ENCODE data around the gene POLR3H.
A peak's percentile ranks its signal among the peaks of the same experiment; 100 is the strongest.
"Not testable (repeated sequence)": the region's sequence is repeated elsewhere in the genome, so short reads cannot be mapped to it uniquely, and the experiment has no call there.

The POLR3H gene, protein sequence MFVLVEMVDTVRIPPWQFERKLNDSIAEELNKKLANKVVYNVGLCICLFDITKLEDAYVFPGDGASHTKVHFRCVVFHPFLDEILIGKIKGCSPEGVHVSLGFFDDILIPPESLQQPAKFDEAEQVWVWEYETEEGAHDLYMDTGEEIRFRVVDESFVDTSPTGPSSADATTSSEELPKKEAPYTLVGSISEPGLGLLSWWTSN

DNA sequence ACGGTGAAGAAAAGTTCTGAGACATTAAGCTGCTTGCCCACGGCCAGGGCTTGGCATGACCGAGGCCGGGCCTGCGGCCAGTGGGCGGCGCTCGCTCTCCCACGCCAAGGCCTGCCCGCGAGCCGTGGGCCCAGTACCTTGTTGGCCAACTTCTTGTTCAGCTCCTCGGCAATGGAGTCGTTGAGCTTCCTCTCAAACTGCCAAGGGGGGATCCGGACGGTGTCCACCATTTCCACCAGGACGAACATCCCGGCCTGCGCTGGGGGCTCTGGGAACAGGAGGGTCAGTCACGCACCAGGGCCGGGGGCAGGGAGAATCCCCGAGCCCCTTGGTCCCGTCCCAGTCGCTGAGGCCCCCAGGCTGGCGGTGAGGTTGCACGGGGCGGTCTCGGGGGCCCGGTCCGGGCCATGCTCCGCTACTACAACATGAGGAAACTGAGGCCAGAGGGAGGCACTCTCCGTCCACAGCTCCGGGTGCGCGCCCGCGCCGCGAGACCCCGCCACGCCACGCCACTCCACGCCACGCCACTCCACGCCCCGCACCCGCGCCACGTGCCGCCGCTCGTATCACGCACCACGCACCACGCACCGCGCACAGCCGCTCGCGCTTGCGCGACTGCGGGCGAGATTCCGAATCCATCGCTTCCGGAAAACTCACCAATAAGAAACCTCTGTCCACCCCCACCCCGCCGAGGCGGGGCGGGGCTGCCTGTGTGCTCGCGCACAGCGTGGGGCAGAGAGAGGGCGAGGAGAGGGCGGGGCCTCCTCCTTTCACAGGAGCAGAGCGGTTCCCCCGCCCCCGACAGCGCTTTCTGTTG is at the start of gene POLR3H:
Gene POLR3H (minus strand): TSS at position 617 of the 817 bp plus-strand sequence. CDS start 369 bp downstream, at position 248.
- peak; percentile 99 for DNase-seq (ENCODE audit: low spot score)
- TF ChIP-seq, protein P1, sequence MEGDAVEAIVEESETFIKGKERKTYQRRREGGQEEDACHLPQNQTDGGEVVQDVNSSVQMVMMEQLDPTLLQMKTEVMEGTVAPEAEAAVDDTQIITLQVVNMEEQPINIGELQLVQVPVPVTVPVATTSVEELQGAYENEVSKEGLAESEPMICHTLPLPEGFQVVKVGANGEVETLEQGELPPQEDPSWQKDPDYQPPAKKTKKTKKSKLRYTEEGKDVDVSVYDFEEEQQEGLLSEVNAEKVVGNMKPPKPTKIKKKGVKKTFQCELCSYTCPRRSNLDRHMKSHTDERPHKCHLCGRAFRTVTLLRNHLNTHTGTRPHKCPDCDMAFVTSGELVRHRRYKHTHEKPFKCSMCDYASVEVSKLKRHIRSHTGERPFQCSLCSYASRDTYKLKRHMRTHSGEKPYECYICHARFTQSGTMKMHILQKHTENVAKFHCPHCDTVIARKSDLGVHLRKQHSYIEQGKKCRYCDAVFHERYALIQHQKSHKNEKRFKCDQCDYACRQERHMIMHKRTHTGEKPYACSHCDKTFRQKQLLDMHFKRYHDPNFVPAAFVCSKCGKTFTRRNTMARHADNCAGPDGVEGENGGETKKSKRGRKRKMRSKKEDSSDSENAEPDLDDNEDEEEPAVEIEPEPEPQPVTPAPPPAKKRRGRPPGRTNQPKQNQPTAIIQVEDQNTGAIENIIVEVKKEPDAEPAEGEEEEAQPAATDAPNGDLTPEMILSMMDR (IDR thresholded peaks at IDR 0.05; ENCODE audit: borderline replicate concordance, control extremely low read depth, extremely low read depth, insufficient read depth, missing control alignments), result peak; percentile 87
- in situ Hi-C loops (cut with MboI; ENCODE audit: low sequenced_read_pairs, unreplicated experiment), result no loop called here

DNA sequence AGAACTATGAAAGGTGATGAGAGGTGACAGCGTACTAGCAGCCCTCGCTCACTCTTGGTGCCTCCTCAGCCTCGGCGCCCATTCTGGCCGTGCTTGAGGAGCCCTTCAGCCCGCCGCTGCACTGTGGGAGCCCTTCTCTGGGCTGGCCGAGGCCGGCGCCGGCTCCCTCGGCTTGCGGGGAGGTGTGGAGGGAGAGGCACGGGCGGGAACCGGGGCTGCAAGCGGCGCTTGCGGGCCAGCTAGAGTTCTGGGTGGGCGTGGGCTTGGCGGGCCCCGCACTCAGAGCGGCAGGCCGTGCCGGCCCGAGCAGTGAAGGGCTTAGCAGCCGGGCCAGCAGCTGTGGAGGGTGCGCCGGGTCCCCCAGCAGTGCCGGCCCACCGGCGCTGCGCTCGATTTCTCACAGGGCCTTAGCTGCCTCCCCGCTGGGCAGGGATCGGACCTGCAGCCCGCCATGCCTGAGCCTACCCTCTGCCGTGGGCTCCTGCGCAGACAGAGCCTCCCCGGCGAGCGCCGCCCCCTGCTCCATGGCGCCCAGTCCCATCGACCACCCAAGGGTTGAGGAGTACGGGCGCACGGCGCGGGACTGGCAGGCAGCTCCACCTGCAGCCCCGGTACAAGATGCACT is 49.2 kb upstream of the POLR3H start:
- in situ Hi-C loops (cut with MboI; ENCODE audit: low sequenced_read_pairs, unreplicated experiment); DNase-seq (ENCODE audit: low spot score): not testable (repeated sequence)

GRCh38 chr22:41589391-41590241 is 45.3 kb upstream of the POLR3H start, which contains the start of gene PMM1:
Gene PMM1, minus strand, starts transcription at chr22:41589840. Its CDS starts 35 bp downstream, at chr22:41589805.
- TF ChIP-seq, protein P1 (IDR thresholded peaks at IDR 0.05; ENCODE audit: borderline replicate concordance, control extremely low read depth, extremely low read depth, insufficient read depth, missing control alignments), result no peak
- in situ Hi-C loops (cut with MboI; ENCODE audit: low sequenced_read_pairs, unreplicated experiment), result no loop called here
- peak; percentile 100 for DNase-seq (ENCODE audit: low spot score)

DNA sequence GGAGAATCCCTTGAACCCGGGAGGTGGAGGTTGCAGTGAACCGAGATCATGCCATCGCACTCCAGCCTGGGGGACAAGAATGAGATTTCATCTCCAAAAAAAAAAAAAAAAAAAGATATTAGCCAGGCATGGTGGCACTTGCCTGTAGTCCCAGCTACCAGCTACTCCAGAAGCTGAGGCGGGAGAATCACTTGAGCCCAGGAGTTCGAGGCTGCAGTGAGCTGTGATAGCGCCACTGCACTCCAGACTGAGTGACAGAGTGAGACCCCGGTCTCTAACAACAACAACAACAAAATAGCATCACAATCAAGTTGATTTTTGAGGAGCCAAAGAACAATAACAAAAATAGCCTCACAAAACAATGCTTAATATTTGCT is 43.1 kb upstream of the POLR3H start:
- in situ Hi-C loops (cut with MboI; ENCODE audit: low sequenced_read_pairs, unreplicated experiment), result no loop called here
- TF ChIP-seq, protein P1 (IDR thresholded peaks at IDR 0.05; ENCODE audit: borderline replicate concordance, control extremely low read depth, extremely low read depth, insufficient read depth, missing control alignments), result no peak
- no peak for DNase-seq (ENCODE audit: low spot score)

DNA sequence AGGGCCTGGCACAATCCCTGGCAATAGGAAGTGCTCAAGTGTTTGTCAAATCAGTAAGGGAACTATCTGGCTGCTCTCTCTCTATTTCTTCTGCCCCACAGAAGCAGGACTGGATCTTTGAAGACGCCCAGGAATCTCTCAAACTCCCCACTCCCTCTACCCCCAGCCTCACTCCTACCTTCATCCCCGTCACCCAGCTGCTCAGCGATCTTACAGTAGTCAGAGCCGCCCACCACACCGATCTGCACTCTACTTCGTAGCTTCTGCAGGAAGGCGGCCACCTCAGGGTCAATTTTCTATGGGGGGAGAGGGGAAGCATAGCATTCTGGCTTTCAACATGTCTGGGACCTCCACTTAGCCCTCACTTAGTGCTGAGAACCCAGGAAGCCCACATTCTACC is 41.6 kb upstream of the POLR3H start:
- in situ Hi-C loops (cut with MboI; ENCODE audit: low sequenced_read_pairs, unreplicated experiment), result no loop called here
- DNase-seq (ENCODE audit: low spot score), result no peak
- TF ChIP-seq, protein P1 (IDR thresholded peaks at IDR 0.05; ENCODE audit: borderline replicate concordance, control extremely low read depth, extremely low read depth, insufficient read depth, missing control alignments), result no peak

DNA sequence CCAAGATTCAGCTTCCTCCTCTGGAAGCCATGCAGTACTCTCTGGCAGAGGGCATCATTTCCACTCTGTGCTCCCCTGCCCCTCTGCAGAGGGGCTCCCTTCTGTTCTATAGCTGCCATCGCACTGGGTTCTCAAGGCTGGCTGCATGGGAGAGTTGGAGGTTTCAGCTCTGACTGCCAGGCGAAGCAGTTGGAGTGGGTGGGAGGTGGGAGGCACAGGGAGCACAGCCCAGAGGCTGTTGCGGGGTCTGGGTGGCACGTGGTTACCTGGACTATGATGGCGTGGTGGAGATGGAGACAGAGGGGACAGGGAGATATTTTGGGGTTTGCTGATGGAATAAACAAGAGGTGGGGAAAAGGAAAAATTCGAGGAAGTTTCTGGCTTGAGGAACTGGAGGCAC is 40.6 kb upstream of the POLR3H start:
- TF ChIP-seq, protein P1 (IDR thresholded peaks at IDR 0.05; ENCODE audit: borderline replicate concordance, control extremely low read depth, extremely low read depth, insufficient read depth, missing control alignments), result no peak
- in situ Hi-C loops (cut with MboI; ENCODE audit: low sequenced_read_pairs, unreplicated experiment), result no loop called here

More for the DNA sequence above, 40.6 kb upstream of the POLR3H start:
- no peak for DNase-seq (ENCODE audit: low spot score)
